Uterus (tissue), 4 donors: Measurements from ENCODE around the gene SLC5A9. TPM values are rescaled to one million over a fixed set of nuclear protein-coding genes. Genes with fewer than 3 reads are reported as not detected.

Source experiments
- DNase-seq, 2 donors: peaks; one replicate each; pipeline ENCODE4 v3.0.0-alpha.2; 2019 to 2020
- H3K27ac ChIP-seq, 2 donors: fragments of 200-600 bp; sonication (generic); 1 replicate in 1 of 2; 2 replicates in 1 of 2; pipeline ENCODE4 v1.5.1; 2016 to 2018
- H3K27me3 ChIP-seq, 2 donors: fragments of 200-600 bp; sonication (generic); one replicate each; pipeline ENCODE4 v1.5.1; 2018 to 2019; ENCODE audit warnings: control low read depth in 1 of 2
- H3K36me3 ChIP-seq, 2 donors: fragments of 200-600 bp; sonication (generic); one replicate each; pipeline ENCODE4 v1.5.1; 2019; ENCODE audit warnings: control low read depth in 1 of 2
- H3K4me1 ChIP-seq, 2 donors: fragments of 200-600 bp; sonication (generic); one replicate each; pipeline ENCODE4 v1.5.1; 2018 to 2019; ENCODE audit warnings: control low read depth in 1 of 2
- H3K4me3 ChIP-seq, 2 donors: fragments of 200-600 bp; sonication (generic); 1 replicate in 1 of 2; 2 replicates in 1 of 2; pipeline ENCODE4 v1.5.1; 2018 to 2019; ENCODE audit warnings: mild to moderate bottlenecking in 1 of 2
- H3K9me3 ChIP-seq, 2 donors: fragments of 200-600 bp; sonication (generic); one replicate each; pipeline ENCODE4 v1.5.1; 2019; ENCODE audit warnings: control low read depth in 1 of 2
- CTCF ChIP-seq, 4 experiments: fragments of 200-600 bp in 2 of 4; fragments of 450-650 bp in 2 of 4; sonication (generic) in 2 of 4; IDR thresholded peaks; one replicate each; pipeline ENCODE4 v1.5.1; 2016 to 2019; ENCODE audit warnings: antibody characterized with exemption in 4 of 4, mild to moderate bottlenecking in 2 of 4, moderate library complexity in 1 of 4
- POLR2A ChIP-seq, 2 donors: fragments of 450-650 bp; IDR thresholded peaks; one replicate each; pipeline ENCODE4 v1.6.1; 2016; ENCODE audit warnings: antibody characterized with exemption in 2 of 2, mild to moderate bottlenecking in 1 of 2, moderate library complexity in 1 of 2
- intact Hi-C: fragments of 100-400 bp; cut with DNase I; formaldehyde crosslinking; loops from one replicate; pipeline ENCODE4 v1.15.1; 2023; ENCODE audit warnings: low total_unique reads
- total RNA-seq, 4 donors: library from RNA; depleted of rRNA in 3 of 4; stranded (reverse); fragments of >200 nt in 3 of 4; gene quantifications; one replicate each; pipeline versions ENCODE4 v1.1.0 to v1.2.4, GENCODE V29; 2014 to 2023
- donor health status: DM: yes; HTN: yes; CAD: no.

SLC5A9 gene
- total RNA-seq, 4 donors from 2014 or later = 0.21 to 0.82 TPM; not detected in 2

- no peak for DNase-seq
- Histone ChIP-seq H3K9me3 (no peaks in the 10 kb centered on the region), H3K4me1 (no peaks in the 10 kb centered on the region), H3K4me3 (no peak overlapping the region), H3K27ac (no peak overlapping the region), H3K27me3 (no peaks in the 10 kb centered on the region), H3K36me3 (no peaks in the 10 kb centered on the region)
- intact Hi-C loops = no loop called here
- TF ChIP-seq POLR2A (IDR thresholded peaks at IDR 0.05) (no peak), CTCF (IDR thresholded peaks at IDR 0.05) (no peak)
Measured at GRCh38 chr1:48242141-48242736, 19.7 kb downstream of the SLC5A9 start.

GRCh38 chr1:48245106-48245505 lies 22.6 kb downstream of the SLC5A9 start:
- Histone ChIP-seq H3K27ac (no peak overlapping the region), H3K9me3 (no peaks in the 10 kb centered on the region), H3K27me3 (no peaks in the 10 kb centered on the region), H3K36me3 (no peaks in the 10 kb centered on the region), H3K4me1 (no peaks in the 10 kb centered on the region), H3K4me3 (no peak overlapping the region)
- TF ChIP-seq POLR2A (IDR thresholded peaks at IDR 0.05) (no peak), CTCF (IDR thresholded peaks at IDR 0.05) (no peak)
- intact Hi-C loops = no loop called here
- DNase-seq = no peak

- H3K36me3 ChIP-seq = no peaks in the 10 kb centered on the region
- no peak overlapping the region for H3K27ac ChIP-seq
- no peak for DNase-seq
- no peaks in the 10 kb centered on the region for H3K4me1 ChIP-seq
- intact Hi-C loops = no loop called here
- H3K4me3 ChIP-seq = no peak overlapping the region
- no peaks in the 10 kb centered on the region for H3K27me3 ChIP-seq
- TF ChIP-seq POLR2A (IDR thresholded peaks at IDR 0.05) (no peak), CTCF (IDR thresholded peaks at IDR 0.05) (no peak)
- no peaks in the 10 kb centered on the region for H3K9me3 ChIP-seq
Measured at GRCh38 chr1:48246727-48247126, 24.2 kb downstream of the SLC5A9 start.

GRCh38 chr1:48248356-48248755 lies 25.8 kb downstream of the SLC5A9 start:
- Histone ChIP-seq H3K27ac (no peak overlapping the region), H3K4me1 (no peaks in the 10 kb centered on the region), H3K27me3 (no peaks in the 10 kb centered on the region), H3K9me3 (no peaks in the 10 kb centered on the region), H3K4me3 (no peak overlapping the region), H3K36me3 (no peaks in the 10 kb centered on the region)
- no peak for TF ChIP-seq POLR2A (IDR thresholded peaks at IDR 0.05)
- no peak for DNase-seq
- intact Hi-C loops = no loop called here

GRCh38 chr1:48249868-48250267 lies 27.4 kb downstream of the SLC5A9 start:
- Histone ChIP-seq H3K4me3 (no peak overlapping the region), H3K27me3 (no peaks in the 10 kb centered on the region), H3K36me3 (no peaks in the 10 kb centered on the region), H3K9me3 (no peaks in the 10 kb centered on the region), H3K27ac (no peak overlapping the region), H3K4me1 (no peaks in the 10 kb centered on the region)
- intact Hi-C loops = no loop called here
- DNase-seq = no peak
- TF ChIP-seq POLR2A (IDR thresholded peaks at IDR 0.05) = no peak
- no peak for TF ChIP-seq CTCF (IDR thresholded peaks at IDR 0.05)

GRCh38 chr1:48250572-48250971 lies 28.1 kb downstream of the SLC5A9 start:
- Histone ChIP-seq H3K9me3 (no peaks in the 10 kb centered on the region), H3K27ac (no peak overlapping the region), H3K4me3 (no peak overlapping the region), H3K36me3 (no peaks in the 10 kb centered on the region), H3K4me1 (no peaks in the 10 kb centered on the region), H3K27me3 (no peaks in the 10 kb centered on the region)
- intact Hi-C loops = no loop called here
- no peak for DNase-seq
- no peak for TF ChIP-seq CTCF (IDR thresholded peaks at IDR 0.05)
- TF ChIP-seq POLR2A (IDR thresholded peaks at IDR 0.05) = no peak
